ENCODE data around the gene NPIPB2.

GRCh38 chr16:11890231-11890965 is 51.4 kb downstream of the NPIPB2 start:
- TF ChIP-seq CTCF (IDR thresholded peaks at IDR 0.05; ENCODE audit: low read depth, low read length) = no peak
- TF ChIP-seq EZH2phosphoT487 (IDR thresholded peaks at IDR 0.05; ENCODE audit: low read depth) = no peak

All from OCI-LY3 (cell line).